Vagina (tissue), 2 donors: Measurements from ENCODE around the gene MCRS1.

Source experiments
- POLR2A ChIP-seq, 2 donors: fragments of 450-650 bp; IDR thresholded peaks; one replicate each; pipeline ENCODE4 v1.6.1; 2017; ENCODE audit warnings: antibody characterized with exemption in 2 of 2, mild to moderate bottlenecking in 2 of 2, moderate library complexity in 2 of 2
- POLR2AphosphoS5 ChIP-seq, 2 donors: sonication (generic); formaldehyde crosslinking; IDR thresholded peaks; one replicate each; pipeline ENCODE4 v1.9.0; 2017; ENCODE audit warnings: antibody characterized with exemption in 2 of 2, mild to moderate bottlenecking in 2 of 2, low read depth in 1 of 2; ENCODE audit not compliant: insufficient read depth in 1 of 2

GRCh38 chr12:49529414-49529813 is 38.5 kb downstream of the MCRS1 start:
- no peak for TF ChIP-seq POLR2AphosphoS5 (IDR thresholded peaks at IDR 0.05; ENCODE audit: insufficient read depth in 1 of 2, low read depth in 1 of 2)
- no peak for TF ChIP-seq POLR2A (IDR thresholded peaks at IDR 0.05)
